WTC11 (cell line): Measurements from ENCODE around the gene CCDC88B. TPM values are rescaled to one million over a fixed set of nuclear protein-coding genes. Genes with fewer than 3 reads are reported as not detected.

Source experiments
- ATAC-seq: fragments of 200-7000 bp; cut with Tn5 transposase; 2 replicates; pipeline ENCODE4 v1.10.0; 2021; ENCODE audit warnings: mild to moderate bottlenecking, moderate library complexity
- CTCF ChIA-PET: fragments of 300-600 bp; sonication (Branson Sonifier 250); formaldehyde crosslinking; loops from one replicate; lab custom pipeline; 2021; ENCODE audit warnings: antibody characterized with exemption; lab: Charles Lee
- POLR2A ChIA-PET: fragments of 350-600 bp; sonication (Branson Sonifier 250); formaldehyde crosslinking; loops from one replicate; lab custom pipeline; 2021; ENCODE audit warnings: antibody characterized with exemption; lab: Charles Lee
- DNase-seq: peaks from one replicate; pipeline ENCODE4 v3.0.0; 2021; ENCODE audit warnings: low spot score
- H3K27ac Mint-ChIP-seq: 2 replicates; pipeline ENCODE4 v1.8.0; 2021; ENCODE audit warnings: mixed read lengths
- H3K27me3 Mint-ChIP-seq: 2 replicates; pipeline ENCODE4 v1.8.0; 2021; ENCODE audit warnings: low read depth, mild to moderate bottlenecking, moderate library complexity, mixed read lengths
- H3K36me3 Mint-ChIP-seq: 2 replicates; pipeline ENCODE4 v1.8.0; 2021; ENCODE audit warnings: mixed read lengths
- H3K4me1 Mint-ChIP-seq: 2 replicates; pipeline ENCODE4 v1.8.0; 2022; ENCODE audit warnings: mixed read lengths
- H3K4me3 Mint-ChIP-seq: 2 replicates; pipeline ENCODE4 v1.8.0; 2021; ENCODE audit warnings: mild to moderate bottlenecking, moderate library complexity, mixed read lengths
- H3K9me3 Mint-ChIP-seq: 2 replicates; pipeline ENCODE4 v1.8.0; 2021; ENCODE audit warnings: mixed read lengths
- ATF1 ChIP-seq: sonication (generic); formaldehyde crosslinking; IDR thresholded peaks from 2 replicates; pipeline ENCODE4 v1.8.1; 2023; ENCODE audit warnings: mild to moderate bottlenecking, moderate library complexity, missing genetic modification reagents
- CREB1 ChIP-seq: sonication (generic); formaldehyde crosslinking; IDR thresholded peaks from 2 replicates; pipeline ENCODE4 v1.8.0; 2023; ENCODE audit warnings: mild to moderate bottlenecking, missing genetic modification reagents
- CTCF ChIP-seq: fragments of 200-600 bp; IDR thresholded peaks from 2 replicates; pipeline ENCODE4 v1.8.0; 2022; ENCODE audit warnings: antibody characterized with exemption
- E2F1 ChIP-seq: sonication (generic); formaldehyde crosslinking; IDR thresholded peaks from 2 replicates; pipeline ENCODE4 v1.8.0; 2022; ENCODE audit warnings: mild to moderate bottlenecking, missing genetic modification reagents
- E2F4 ChIP-seq: sonication (generic); formaldehyde crosslinking; IDR thresholded peaks from 2 replicates; pipeline ENCODE4 v1.8.1; 2022; ENCODE audit warnings: low read depth, mild to moderate bottlenecking, moderate library complexity, missing genetic modification reagents, borderline replicate concordance
- E2F5 ChIP-seq: sonication (generic); formaldehyde crosslinking; IDR thresholded peaks from 2 replicates; pipeline ENCODE4 v1.8.1; 2022; ENCODE audit warnings: mild to moderate bottlenecking, moderate library complexity, missing genetic modification reagents
- ERG ChIP-seq: fragments of 250-450 bp; sonication (Bioruptor Pico); IDR thresholded peaks from 2 replicates; pipeline ENCODE4 v1.8.0; 2021; ENCODE audit warnings: mild to moderate bottlenecking
- ETV6 ChIP-seq: sonication (generic); formaldehyde crosslinking; IDR thresholded peaks from 2 replicates; pipeline ENCODE4 v1.8.1; 2022; ENCODE audit warnings: mild to moderate bottlenecking, missing genetic modification reagents
- GABPB1 ChIP-seq: sonication (generic); formaldehyde crosslinking; IDR thresholded peaks from 2 replicates; pipeline ENCODE4 v1.8.1; 2023; ENCODE audit warnings: mild to moderate bottlenecking, missing genetic modification reagents
- HMGXB4 ChIP-seq: sonication (generic); formaldehyde crosslinking; IDR thresholded peaks from 2 replicates; pipeline ENCODE4 v1.8.1; 2023; ENCODE audit warnings: mild to moderate bottlenecking, moderate library complexity, missing genetic modification reagents
- JUN ChIP-seq: sonication (generic); formaldehyde crosslinking; IDR thresholded peaks from 2 replicates; pipeline ENCODE4 v1.8.0; 2023; ENCODE audit warnings: mild to moderate bottlenecking, missing genetic modification reagents
- MYBL2 ChIP-seq: sonication (generic); formaldehyde crosslinking; IDR thresholded peaks from 2 replicates; pipeline ENCODE4 v1.8.1; 2023; ENCODE audit warnings: mild to moderate bottlenecking, moderate library complexity, missing genetic modification reagents
- NR3C1 ChIP-seq: sonication (generic); formaldehyde crosslinking; conservative IDR thresholded peaks from 2 replicates; pipeline ENCODE4 v1.8.1; 2023; ENCODE audit warnings: low read depth, mild to moderate bottlenecking, missing genetic modification reagents
- SP1 ChIP-seq: sonication (generic); formaldehyde crosslinking; conservative IDR thresholded peaks from 2 replicates; pipeline ENCODE4 v1.8.1; 2022; ENCODE audit warnings: missing genetic modification reagents
- TCF7 ChIP-seq: sonication (generic); formaldehyde crosslinking; IDR thresholded peaks from 2 replicates; pipeline ENCODE4 v1.8.0; 2022; ENCODE audit warnings: mild to moderate bottlenecking, low read depth, missing genetic modification reagents, moderate library complexity
- TEAD4 ChIP-seq: sonication (generic); formaldehyde crosslinking; IDR thresholded peaks from 2 replicates; pipeline ENCODE4 v1.8.0; 2022; ENCODE audit warnings: mild to moderate bottlenecking, missing genetic modification reagents
- USF1 ChIP-seq: sonication (generic); formaldehyde crosslinking; IDR thresholded peaks from 2 replicates; pipeline ENCODE4 v1.8.0; 2022; ENCODE audit warnings: mild to moderate bottlenecking, missing genetic modification reagents
- ZNF232 ChIP-seq: sonication (generic); formaldehyde crosslinking; IDR thresholded peaks from 2 replicates; pipeline ENCODE4 v1.8.0; 2022; ENCODE audit warnings: mild to moderate bottlenecking, missing genetic modification reagents
- ZNF263 ChIP-seq: sonication (generic); formaldehyde crosslinking; IDR thresholded peaks from 2 replicates; pipeline ENCODE4 v1.8.1; 2022; ENCODE audit warnings: low read depth, mild to moderate bottlenecking, moderate library complexity, missing genetic modification reagents
- ZNF281 ChIP-seq: sonication (generic); formaldehyde crosslinking; IDR thresholded peaks from 2 replicates; pipeline ENCODE4 v1.8.0; 2023; ENCODE audit warnings: mild to moderate bottlenecking, missing genetic modification reagents
- ZSCAN18 ChIP-seq: fragments of 250-450 bp; sonication (Bioruptor Pico); IDR thresholded peaks from 2 replicates; pipeline ENCODE4 v2.1.2; 2022; ENCODE audit warnings: mild to moderate bottlenecking, moderate library complexity
- total RNA-seq: library from RNA; stranded (reverse); gene quantifications from 3 replicates; pipeline ENCODE4 v1.2.3, GENCODE V29; 2021

The CCDC88B gene
- total RNA-seq, 1 experiment from 2014 or later, result 17.0 TPM

- no peak for TF ChIP-seq MYBL2 (CRISPR knock-in tag)
- TF ChIP-seq CREB1 (CRISPR knock-in tag), result no peak
- TF ChIP-seq HMGXB4 (CRISPR knock-in tag), result no peak
- no peak for TF ChIP-seq GABPB1 (CRISPR knock-in tag)
Observed at GRCh38 chr11:64321026-64321425, 19.0 kb upstream of the CCDC88B start (continued).

- POLR2A ChIA-PET, result no interaction called here
- TF ChIP-seq USF1, result no peak
- TF ChIP-seq ATF1 (CRISPR knock-in tag), result no peak
- TF ChIP-seq TEAD4 (CRISPR knock-in tag), result no peak
- no peak for TF ChIP-seq SP1 (CRISPR knock-in tag)
- no peak for TF ChIP-seq ZSCAN18 (CRISPR knock-in tag)
- no peak for TF ChIP-seq ERG (CRISPR knock-in tag)
- TF ChIP-seq CTCF, result no peak
- TF ChIP-seq ZNF281 (CRISPR knock-in tag), result no peak
- no peak for TF ChIP-seq ZNF263 (CRISPR knock-in tag)
- no peak for TF ChIP-seq E2F4 (CRISPR knock-in tag)
- no peak for TF ChIP-seq ZNF232
- TF ChIP-seq TCF7 (CRISPR knock-in tag), result no peak
- TF ChIP-seq ETV6 (CRISPR knock-in tag), result no peak
- TF ChIP-seq E2F5, result no peak
- TF ChIP-seq E2F1 (CRISPR knock-in tag), result no peak
- TF ChIP-seq NR3C1 (CRISPR knock-in tag), result no peak
- TF ChIP-seq HMGXB4 (CRISPR knock-in tag), result no peak
- TF ChIP-seq JUN, result no peak
Observed at GRCh38 chr11:64321533-64321932, 18.5 kb upstream of the CCDC88B start.

More at GRCh38 chr11:64321533-64321932, 18.5 kb upstream of the CCDC88B start:
- ATAC-seq (no peak), DNase-seq (no peak)
- Mint-ChIP-seq H3K36me3 (peaks cover 21% of the 10 kb centered on the region), H3K27me3 (peaks cover under 1% of the 10 kb centered on the region; the same call in 1 of the 2 replicates), H3K4me1 (peaks cover 17% of the 10 kb centered on the region), H3K4me3 (no peak overlapping the region), H3K27ac (no peak overlapping the region), H3K9me3 (no peaks in the 10 kb centered on the region)
- CTCF ChIA-PET, result interaction anchor here (4.3 to 4.9 kb wide), 2 partner anchors 20 to 34 kb away, joined by 38 to 48 read pairs; no protein-coding TSS in a partner anchor
